ENCODE data around the gene COL10A1.

The COL10A1 gene

GRCh38 chr6:116159782-116160524 is 34.0 kb upstream of the COL10A1 start:
- TF ChIP-seq TAF1 (IDR thresholded peaks at IDR 0.05; ENCODE audit: borderline replicate concordance, insufficient read depth, low read length) (no peak), REST (IDR thresholded peaks at IDR 0.05; ENCODE audit: insufficient read depth in 1 of 2, low read depth in 2 of 2, low read length in 2 of 2) (no peak), SIN3A (IDR thresholded peaks at IDR 0.05; ENCODE audit: borderline replicate concordance, insufficient read depth, low read length) (no peak), FOXP2 (optimal IDR thresholded peaks at IDR 0.05; ENCODE audit: borderline replicate concordance, extremely low read depth, extremely low read length, insufficient read depth) (no peak), POLR2AphosphoS5 (IDR thresholded peaks at IDR 0.05; ENCODE audit: low read depth, low read length) (no peak)

- TF ChIP-seq REST (IDR thresholded peaks at IDR 0.05; ENCODE audit: insufficient read depth in 1 of 2, low read depth in 2 of 2, low read length in 2 of 2), result no peak
- no peak for TF ChIP-seq FOXP2 (optimal IDR thresholded peaks at IDR 0.05; ENCODE audit: borderline replicate concordance, extremely low read depth, extremely low read length, insufficient read depth)
- TF ChIP-seq SIN3A (IDR thresholded peaks at IDR 0.05; ENCODE audit: borderline replicate concordance, insufficient read depth, low read length), result no peak
- TF ChIP-seq TAF1 (IDR thresholded peaks at IDR 0.05; ENCODE audit: borderline replicate concordance, insufficient read depth, low read length), result no peak
- TF ChIP-seq POLR2AphosphoS5 (IDR thresholded peaks at IDR 0.05; ENCODE audit: low read depth, low read length), result no peak
These were observed 32.7 kb upstream of the COL10A1 start for GRCh38 chr6:116158641-116159040.

GRCh38 chr6:116157391-116157790 is 31.5 kb upstream of the COL10A1 start:
- TF ChIP-seq SIN3A (IDR thresholded peaks at IDR 0.05; ENCODE audit: borderline replicate concordance, insufficient read depth, low read length) (no peak), TAF1 (IDR thresholded peaks at IDR 0.05; ENCODE audit: borderline replicate concordance, insufficient read depth, low read length) (no peak), FOXP2 (optimal IDR thresholded peaks at IDR 0.05; ENCODE audit: borderline replicate concordance, extremely low read depth, extremely low read length, insufficient read depth) (no peak), REST (IDR thresholded peaks at IDR 0.05; ENCODE audit: insufficient read depth in 1 of 2, low read depth in 2 of 2, low read length in 2 of 2) (no peak), POLR2AphosphoS5 (IDR thresholded peaks at IDR 0.05; ENCODE audit: low read depth, low read length) (no peak)

GRCh38 chr6:116156405-116157326 is 30.7 kb upstream of the COL10A1 start:
- TF ChIP-seq POLR2AphosphoS5 (IDR thresholded peaks at IDR 0.05; ENCODE audit: low read depth, low read length) (no peak), SIN3A (IDR thresholded peaks at IDR 0.05; ENCODE audit: borderline replicate concordance, insufficient read depth, low read length) (no peak)

GRCh38 chr6:116154887-116155286 is 29.0 kb upstream of the COL10A1 start:
- TF ChIP-seq SIN3A (IDR thresholded peaks at IDR 0.05; ENCODE audit: borderline replicate concordance, insufficient read depth, low read length) (no peak), REST (IDR thresholded peaks at IDR 0.05; ENCODE audit: insufficient read depth in 1 of 2, low read depth in 2 of 2, low read length in 2 of 2) (no peak), POLR2AphosphoS5 (IDR thresholded peaks at IDR 0.05; ENCODE audit: low read depth, low read length) (no peak), FOXP2 (optimal IDR thresholded peaks at IDR 0.05; ENCODE audit: borderline replicate concordance, extremely low read depth, extremely low read length, insufficient read depth) (no peak)

Measured in PFSK-1 (cell line).